ENCODE measurements around the gene TMPRSS6. TPM values are rescaled to one million over a fixed set of nuclear protein-coding genes. Genes with fewer than 3 reads are reported as not detected.

TMPRSS6 gene
- total RNA-seq, 2 donors from 2014 or later = 0.33 to 0.52 TPM

- H3K27me3 ChIP-seq = no peaks in the 10 kb centered on the region
- no peak overlapping the region for H3K27ac ChIP-seq
- no peak for DNase-seq
- no peaks in the 10 kb centered on the region for H3K4me1 ChIP-seq
- ATAC-seq = no peak
- WGBS, 2 donors = 22 to 47% methylated on average over 4 of the region's 4 CpGs
- intact Hi-C loops (cut with DNase I) = no loop called here
- H3K36me3 ChIP-seq (replicated peaks in 1 of 2; ENCODE audit: insufficient read depth in 1 of 2, low read depth in 2 of 2) = no peaks in the 10 kb centered on the region
- TF ChIP-seq CTCF (IDR thresholded peaks at IDR 0.05) (no peak), POLR2A (IDR thresholded peaks at IDR 0.05) (no peak)
- H3K4me3 ChIP-seq = no peak overlapping the region
- no peaks in the 10 kb centered on the region for H3K9me3 ChIP-seq
These were observed 7.6 kb upstream of the TMPRSS6 start for GRCh38 chr22:37117092-37117491.

- intact Hi-C loops (cut with DNase I) = no loop called here
- H3K4me3 ChIP-seq = no peak overlapping the region
- no peaks in the 10 kb centered on the region for H3K4me1 ChIP-seq
- WGBS, 2 donors = 68 to 80% methylated on average over 8 to 11 of the region's 11 CpGs
- DNase-seq (no peak), ATAC-seq (no peak)
- H3K27ac ChIP-seq = no peak overlapping the region
- no peaks in the 10 kb centered on the region for H3K9me3 ChIP-seq
- H3K36me3 ChIP-seq (replicated peaks in 1 of 2; ENCODE audit: insufficient read depth in 1 of 2, low read depth in 2 of 2) = no peaks in the 10 kb centered on the region
- no peaks in the 10 kb centered on the region for H3K27me3 ChIP-seq
- TF ChIP-seq POLR2A (IDR thresholded peaks at IDR 0.05) (no peak), CTCF (IDR thresholded peaks at IDR 0.05) (no peak)
These were observed 5.5 kb upstream of the TMPRSS6 start for GRCh38 chr22:37115032-37115431.

GRCh38 chr22:37113757-37114156, 4.2 kb upstream of the TMPRSS6 start:
- Histone ChIP-seq H3K9me3 (no peaks in the 10 kb centered on the region), H3K36me3 (replicated peaks in 1 of 2; ENCODE audit: insufficient read depth in 1 of 2, low read depth in 2 of 2) (no peaks in the 10 kb centered on the region), H3K4me1 (no peaks in the 10 kb centered on the region), H3K4me3 (no peak overlapping the region), H3K27ac (no peak overlapping the region), H3K27me3 (no peaks in the 10 kb centered on the region)
- WGBS, 2 donors = 66 to 82% methylated on average over 6 to 8 of the region's 8 CpGs
- TF ChIP-seq POLR2A (IDR thresholded peaks at IDR 0.05) (no peak), CTCF (IDR thresholded peaks at IDR 0.05) (no peak)
- DNase-seq (no peak), ATAC-seq (no peak)
- intact Hi-C loops (cut with DNase I) = no loop called here

GRCh38 chr22:37112084-37112728, 2.7 kb upstream of the TMPRSS6 start:
- Histone ChIP-seq H3K36me3 (replicated peaks in 1 of 2; ENCODE audit: insufficient read depth in 1 of 2, low read depth in 2 of 2) (no peaks in the 10 kb centered on the region), H3K4me1 (no peaks in the 10 kb centered on the region), H3K9me3 (no peaks in the 10 kb centered on the region), H3K4me3 (no peak overlapping the region), H3K27ac (no peak overlapping the region), H3K27me3 (no peaks in the 10 kb centered on the region)
- no peak for DNase-seq
- WGBS, 2 donors = 43 to 46% methylated on average over 3 to 12 of the region's 12 CpGs
- TF ChIP-seq CTCF (IDR thresholded peaks at IDR 0.05) = no peak
- TF ChIP-seq POLR2A (IDR thresholded peaks at IDR 0.05) = no peak
- intact Hi-C loops (cut with DNase I) = no loop called here
- ATAC-seq = no peak

- H3K4me1 ChIP-seq = no peaks in the 10 kb centered on the region
- TF ChIP-seq POLR2A (IDR thresholded peaks at IDR 0.05) (no peak), CTCF (IDR thresholded peaks at IDR 0.05) (no peak)
- no peak for DNase-seq
- H3K27me3 ChIP-seq = no peaks in the 10 kb centered on the region
- H3K9me3 ChIP-seq = no peaks in the 10 kb centered on the region
- intact Hi-C loops (cut with DNase I) = no loop called here
- no peak for ATAC-seq
- 83 to 86% methylated on average over 13 of the region's 13 CpGs for WGBS, 2 donors
- H3K27ac ChIP-seq = no peak overlapping the region
- H3K4me3 ChIP-seq = no peak overlapping the region
- H3K36me3 ChIP-seq (replicated peaks in 1 of 2; ENCODE audit: insufficient read depth in 1 of 2, low read depth in 2 of 2) = no peaks in the 10 kb centered on the region
These were observed 1.7 kb upstream of the TMPRSS6 start for GRCh38 chr22:37111156-37111717.
